ENCODE measurements around the gene CRACR2A.

- TF ChIP-seq CTCF (IDR thresholded peaks at IDR 0.05), result no peak
- TF ChIP-seq POLR2A (IDR thresholded peaks at IDR 0.05), result no peak
Observed at GRCh38 chr12:3685830-3686229, 67.1 kb downstream of the CRACR2A start.
